Fibroblast of villous mesenchyme (primary cell): ENCODE data around the gene ZNF768. TPM values are rescaled to one million over a fixed set of nuclear protein-coding genes. Genes with fewer than 3 reads are reported as not detected.

Source experiments
- DNase-seq: peaks from one replicate; pipeline ENCODE4 v3.0.0-alpha.2; 2010; ENCODE audit warnings: low read depth
- H3K4me3 ChIP-seq: 2 replicates; pipeline ENCODE4 v1.5.1; 2011; ENCODE audit warnings: low read depth, mild to moderate bottlenecking, low read length
- CTCF ChIP-seq: IDR thresholded peaks from 2 replicates; pipeline ENCODE4 v1.5.1; 2012; ENCODE audit warnings: low read depth, mild to moderate bottlenecking, low read length; ENCODE audit not compliant: insufficient read depth
- total RNA-seq: library from RNA; depleted of rRNA; stranded (reverse); fragments of >200 nt; gene quantifications from 2 replicates; pipeline ENCODE4 v1.2.3, GENCODE V29; 2012

The ZNF768 gene
- total RNA-seq = 19.0 and 22.0 TPM in 2 replicates

- peak; percentile 46 for DNase-seq
- TF ChIP-seq CTCF = no peak
These were observed at the start of gene ZNF768 for GRCh38 chr16:30526137-30526822. Gene ZNF768, minus strand, starts transcription at chr16:30526566. Its CDS starts 153 bp downstream, at chr16:30526413.

GRCh38 chr16:30574678-30575077, 48.3 kb upstream of the ZNF768 start:
- H3K4me3 ChIP-seq = no peak overlapping the region
- no peak for DNase-seq
- TF ChIP-seq CTCF = no peak

More at GRCh38 chr16:30526137-30526822, at the start of gene ZNF768:
- peak within 1 kb of the TSS; percentile 87 for H3K4me3 ChIP-seq

- no peak for TF ChIP-seq CTCF
- peak; percentile 99 for DNase-seq
- H3K4me3 ChIP-seq = peak within 1 kb of the TSS; percentile 72
These were observed 45.3 kb upstream of the ZNF768 start, which contains the start of gene ZNF688 for GRCh38 chr16:30571445-30572322. Gene ZNF688, minus strand, starts transcription at chr16:30571714. Its CDS starts 85 bp downstream, at chr16:30571629.

GRCh38 chr16:30570636-30571444, 44.5 kb upstream of the ZNF768 start:
- no peak for TF ChIP-seq CTCF
- peak; percentile 40 for DNase-seq
- H3K4me3 ChIP-seq = peak overlapping the region; percentile 72

- TF ChIP-seq CTCF = no peak
- H3K4me3 ChIP-seq = no peak overlapping the region
- no peak for DNase-seq
These were observed 43.6 kb upstream of the ZNF768 start for GRCh38 chr16:30569746-30570635.
